Measurements from ENCODE around the gene AGO3.

DNA sequence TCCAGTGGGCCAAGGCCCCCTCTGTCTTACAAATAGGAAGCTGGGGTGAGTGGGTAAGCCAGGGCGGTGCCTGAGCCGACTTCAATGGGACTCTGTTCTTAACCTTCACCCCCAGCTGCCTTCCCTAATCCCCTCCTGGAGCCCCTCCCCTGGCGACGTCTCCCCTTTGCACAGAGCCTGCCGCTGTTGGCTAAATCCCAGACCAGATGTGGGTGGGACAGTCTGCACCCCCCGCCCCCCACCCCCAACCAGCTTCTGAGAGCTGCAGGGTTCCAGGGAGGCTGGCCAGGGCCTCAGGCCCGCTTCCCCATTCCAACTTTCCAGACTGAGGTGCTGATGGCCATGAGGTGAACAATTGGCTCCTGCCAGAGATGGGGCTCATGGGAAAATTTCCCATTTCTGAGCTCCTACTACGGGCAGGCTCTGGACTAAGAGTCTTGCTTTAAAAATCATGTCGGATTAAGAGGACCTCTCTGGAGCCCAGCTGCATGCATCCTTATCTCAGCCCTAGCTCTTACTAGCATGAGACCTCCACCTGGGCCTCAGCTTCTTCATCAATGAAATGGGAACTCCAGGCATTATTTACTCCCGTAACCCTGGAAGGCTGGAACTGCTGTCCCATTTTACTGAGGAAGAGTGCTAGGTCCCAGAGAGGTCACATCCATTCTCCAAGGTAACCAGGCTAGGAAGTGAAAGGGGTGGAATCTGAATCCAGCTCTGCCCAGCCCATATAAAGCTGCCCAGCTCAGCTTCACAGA lies 187.7 kb downstream of the AGO3 start:
- TF ChIP-seq, protein P1, sequence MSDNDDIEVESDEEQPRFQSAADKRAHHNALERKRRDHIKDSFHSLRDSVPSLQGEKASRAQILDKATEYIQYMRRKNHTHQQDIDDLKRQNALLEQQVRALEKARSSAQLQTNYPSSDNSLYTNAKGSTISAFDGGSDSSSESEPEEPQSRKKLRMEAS (IDR thresholded peaks at IDR 0.05): no peak
- TF ChIP-seq, protein P2, sequence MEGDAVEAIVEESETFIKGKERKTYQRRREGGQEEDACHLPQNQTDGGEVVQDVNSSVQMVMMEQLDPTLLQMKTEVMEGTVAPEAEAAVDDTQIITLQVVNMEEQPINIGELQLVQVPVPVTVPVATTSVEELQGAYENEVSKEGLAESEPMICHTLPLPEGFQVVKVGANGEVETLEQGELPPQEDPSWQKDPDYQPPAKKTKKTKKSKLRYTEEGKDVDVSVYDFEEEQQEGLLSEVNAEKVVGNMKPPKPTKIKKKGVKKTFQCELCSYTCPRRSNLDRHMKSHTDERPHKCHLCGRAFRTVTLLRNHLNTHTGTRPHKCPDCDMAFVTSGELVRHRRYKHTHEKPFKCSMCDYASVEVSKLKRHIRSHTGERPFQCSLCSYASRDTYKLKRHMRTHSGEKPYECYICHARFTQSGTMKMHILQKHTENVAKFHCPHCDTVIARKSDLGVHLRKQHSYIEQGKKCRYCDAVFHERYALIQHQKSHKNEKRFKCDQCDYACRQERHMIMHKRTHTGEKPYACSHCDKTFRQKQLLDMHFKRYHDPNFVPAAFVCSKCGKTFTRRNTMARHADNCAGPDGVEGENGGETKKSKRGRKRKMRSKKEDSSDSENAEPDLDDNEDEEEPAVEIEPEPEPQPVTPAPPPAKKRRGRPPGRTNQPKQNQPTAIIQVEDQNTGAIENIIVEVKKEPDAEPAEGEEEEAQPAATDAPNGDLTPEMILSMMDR (IDR thresholded peaks at IDR 0.05; ENCODE audit: low read depth, low read length, missing input control): no peak
- TF ChIP-seq RXRA (IDR thresholded peaks at IDR 0.05): no peak
- no peak for TF ChIP-seq GABPA (IDR thresholded peaks at IDR 0.05 in 1 of 2, conservative IDR thresholded peaks at IDR 0.05 in 1 of 2)
- no peak for TF ChIP-seq RAD21 (IDR thresholded peaks at IDR 0.05)

Data from liver (tissue), 3 donors.